ENCODE data around the gene IZUMO4.

The IZUMO4 gene

DNA sequence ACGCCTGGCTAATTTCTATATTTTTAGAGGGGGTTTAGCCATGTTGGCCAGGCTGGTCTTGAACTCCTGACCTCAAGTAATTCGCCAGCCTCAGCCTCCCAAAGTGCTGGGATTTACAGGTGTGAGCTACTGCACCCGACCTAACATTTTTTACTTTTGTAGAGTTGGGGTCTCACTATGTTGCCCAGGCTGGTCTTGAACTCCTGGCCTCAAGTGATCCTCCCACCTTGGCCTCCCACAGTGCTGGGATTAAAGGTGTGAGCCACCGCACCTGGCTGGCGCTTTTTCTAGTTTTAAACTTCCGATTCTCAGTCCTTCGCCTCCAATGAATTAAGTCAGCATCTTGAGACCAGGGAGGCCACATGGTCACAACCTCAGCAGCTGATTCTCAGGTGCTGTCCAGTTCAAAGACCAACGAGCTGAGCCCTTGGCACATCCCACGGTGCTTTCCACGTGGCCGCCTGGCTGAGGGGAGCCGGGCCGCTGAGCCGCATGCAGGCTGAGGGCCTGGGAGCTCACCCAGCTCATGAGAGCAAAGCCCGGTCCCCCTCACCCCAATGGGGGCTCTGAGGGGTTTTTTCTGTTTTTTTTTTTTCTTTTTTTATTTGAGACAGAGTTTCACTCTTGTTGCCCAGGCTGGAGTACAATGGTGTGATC is 45.6 kb downstream of the IZUMO4 start:
- in situ Hi-C loops (cut with MboI; ENCODE audit: low sequenced_read_pairs) = no loop called here

GRCh38 chr19:2144190-2144589 is 47.5 kb downstream of the IZUMO4 start:
- in situ Hi-C loops (cut with MboI; ENCODE audit: low sequenced_read_pairs) = no loop called here

GRCh38 chr19:2145831-2146241 is 49.1 kb downstream of the IZUMO4 start:
- in situ Hi-C loops (cut with MboI; ENCODE audit: low sequenced_read_pairs) = no loop called here

DNA sequence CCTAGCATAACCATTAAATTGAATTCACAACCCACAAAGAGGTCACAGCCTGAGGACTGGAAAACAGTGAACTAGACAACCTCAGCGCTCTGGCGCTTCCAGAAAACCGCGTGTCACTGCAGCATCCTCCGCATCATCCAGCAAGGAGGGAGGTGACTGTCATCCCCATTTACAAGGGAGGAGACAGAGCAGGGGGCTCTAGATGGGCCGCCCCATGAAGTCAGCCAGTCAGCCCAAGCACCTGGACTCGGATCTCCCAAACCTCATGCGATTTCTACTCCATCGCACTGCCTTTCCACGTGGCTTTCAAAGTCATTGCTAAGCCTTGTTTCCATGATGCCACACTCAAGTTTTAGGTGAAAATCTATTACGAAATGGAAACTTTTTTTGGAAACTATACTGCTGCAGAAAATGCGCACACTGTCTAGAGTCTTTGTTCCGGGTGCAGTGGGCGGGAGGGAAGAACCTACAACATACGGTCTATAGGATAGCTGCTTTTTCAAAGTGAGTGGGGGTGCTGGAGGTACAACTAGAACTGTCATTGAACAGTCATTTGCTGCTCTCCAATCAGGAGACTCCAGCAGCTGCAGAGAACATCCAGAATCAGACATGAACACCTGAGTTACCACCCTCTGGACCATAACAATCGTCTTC is 51.9 kb downstream of the IZUMO4 start:
- in situ Hi-C loops (cut with MboI; ENCODE audit: low sequenced_read_pairs) = no loop called here

All from HL-60/S4 treated with retinoic acid at 250 ng/mL for 4 days and 3 days (cell line).